NOMO-1 treated with DMSO at 0.1 percent for 48 hours (cell line): ENCODE measurements around the gene IP6K3.

Experiments
- DNase-seq: peaks from one replicate; lab custom pipeline; 2025; ENCODE audit not compliant: unreplicated experiment; lab: John Stamatoyannopoulos, UW

Gene IP6K3

DNA sequence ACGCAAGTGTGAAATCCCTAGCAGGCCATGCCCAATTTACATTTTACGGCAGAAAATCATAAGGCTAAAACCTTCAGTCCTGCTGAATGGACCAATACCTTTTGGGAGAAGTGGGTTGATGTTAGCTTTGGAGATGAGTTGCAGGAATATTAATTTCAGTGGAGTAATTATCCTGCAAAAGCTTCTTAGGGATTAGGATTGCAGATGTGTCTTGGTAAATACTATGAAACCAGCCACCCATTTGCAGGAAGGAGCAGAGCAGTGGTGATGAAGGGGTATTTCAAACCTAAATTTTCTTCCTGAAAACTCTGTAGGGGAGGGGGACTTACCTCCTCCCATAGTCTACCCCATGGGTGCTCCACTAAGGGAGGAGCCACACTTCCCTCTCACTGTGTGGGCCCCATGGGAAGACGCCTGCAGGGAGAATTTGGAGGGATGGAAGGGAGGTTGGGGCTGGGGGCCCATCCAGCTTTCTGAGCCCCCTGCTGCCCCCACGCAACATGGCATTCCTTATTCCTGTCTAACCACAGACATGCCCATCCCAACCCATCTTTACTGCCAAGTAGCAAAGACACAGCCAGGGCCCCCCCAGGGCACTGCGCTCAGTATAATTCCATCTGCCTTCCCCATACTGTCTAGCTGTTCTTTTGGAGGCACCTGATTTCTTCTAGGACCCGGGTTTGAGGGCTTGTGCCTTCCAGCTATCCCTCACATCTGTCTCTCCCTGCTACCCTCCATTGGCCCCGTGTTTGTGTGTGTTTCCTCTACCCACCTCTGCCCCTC lies 20.6 kb downstream of the IP6K3 start:
- no peak for DNase-seq

DNA sequence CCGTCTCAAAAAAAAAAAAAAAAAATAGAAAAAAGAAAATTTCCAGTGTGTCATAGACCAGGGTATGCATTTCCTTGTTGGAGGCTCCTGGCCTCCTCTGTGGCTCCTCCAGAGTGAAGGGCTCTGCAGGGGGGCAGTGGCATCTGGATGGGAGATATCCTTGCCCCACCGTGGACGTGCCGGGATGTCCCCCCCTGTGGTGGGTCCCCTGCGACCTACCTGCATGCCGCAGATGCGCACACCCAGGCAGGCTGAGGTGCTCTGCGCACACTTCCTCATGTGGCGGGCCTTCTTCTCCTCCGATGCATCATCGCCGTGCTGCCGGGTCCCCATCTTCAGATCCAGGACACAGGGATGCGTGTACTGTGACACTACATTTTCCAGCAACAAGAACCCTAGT lies 21.5 kb downstream of the IP6K3 start:
- DNase-seq, result no peak

DNA sequence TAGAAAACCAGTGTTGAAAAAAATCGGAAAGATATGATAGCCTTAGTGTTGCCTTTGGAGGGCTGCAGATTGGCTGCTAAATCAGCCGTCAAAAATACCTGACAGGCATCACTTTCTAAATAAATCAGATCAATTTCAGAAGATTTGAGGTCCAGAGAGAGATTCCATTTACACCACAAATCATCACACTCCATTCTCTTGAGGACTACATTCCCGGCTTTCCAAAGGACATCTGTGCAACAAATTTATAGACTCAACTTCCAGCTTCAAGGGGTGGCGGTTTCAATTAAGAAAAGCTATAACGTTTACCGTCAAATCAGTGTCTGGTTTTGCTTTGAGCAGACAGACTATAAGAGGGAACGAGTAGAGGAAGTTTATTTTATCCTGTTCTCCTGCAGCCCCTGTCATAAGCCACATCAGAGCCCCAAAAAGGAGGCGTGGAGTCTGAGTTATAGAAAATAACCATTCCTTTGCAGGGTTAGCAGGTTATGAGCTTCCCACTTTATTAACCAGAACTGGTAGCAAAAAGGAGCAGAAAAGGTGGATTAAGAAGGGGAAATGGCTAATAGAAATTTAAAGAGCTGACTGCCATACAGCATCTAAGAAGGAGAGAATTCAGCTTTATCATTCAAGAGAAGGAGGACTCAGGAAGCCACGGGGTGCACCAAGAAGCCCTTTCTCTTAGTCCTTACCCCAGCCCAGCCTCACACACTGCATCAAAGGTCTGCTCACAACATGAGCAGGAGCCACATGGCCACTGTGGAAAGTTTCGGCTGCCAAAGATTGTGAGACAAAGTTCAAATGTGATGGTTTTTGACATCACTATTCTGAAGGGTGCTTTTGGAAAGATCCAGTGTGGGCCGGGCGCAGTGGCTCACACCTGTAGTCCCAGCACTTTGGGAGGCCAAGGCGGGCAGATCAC lies 22.3 kb downstream of the IP6K3 start:
- no peak for DNase-seq

DNA sequence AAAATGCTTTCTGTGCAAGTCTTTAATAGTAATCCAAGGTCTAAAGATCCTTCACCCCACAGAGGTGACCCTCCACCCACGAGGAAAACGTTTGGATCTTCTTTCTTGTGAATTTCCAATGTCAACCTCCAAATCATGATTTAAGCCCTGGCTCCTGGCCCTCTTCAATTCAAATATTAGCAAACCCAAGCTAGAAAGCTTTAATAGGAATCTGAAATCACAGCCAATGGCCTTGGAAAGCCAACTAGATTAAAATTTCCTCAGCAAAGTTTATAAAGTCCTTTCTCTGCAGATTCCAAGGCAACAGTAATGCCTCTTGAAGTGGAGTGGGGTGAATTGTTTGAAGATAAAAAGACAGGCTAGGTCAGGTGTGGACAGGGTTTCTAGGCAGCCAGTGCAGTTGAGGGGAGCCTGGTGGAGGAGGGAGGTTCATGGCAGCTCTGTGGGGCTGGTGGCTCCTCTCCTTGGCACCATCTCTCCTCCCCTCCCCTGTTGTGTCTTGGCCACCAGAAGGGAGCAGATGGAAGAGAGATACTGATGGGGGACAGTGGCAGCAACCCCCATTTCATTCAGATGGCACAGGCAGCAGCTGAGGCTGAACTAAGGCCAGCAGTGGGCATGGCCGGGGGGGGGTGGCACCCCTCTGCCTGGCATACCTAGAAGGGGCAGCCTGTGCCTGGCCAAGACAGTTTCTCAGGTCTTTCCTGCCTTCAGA lies 23.2 kb downstream of the IP6K3 start:
- no peak for DNase-seq

DNA sequence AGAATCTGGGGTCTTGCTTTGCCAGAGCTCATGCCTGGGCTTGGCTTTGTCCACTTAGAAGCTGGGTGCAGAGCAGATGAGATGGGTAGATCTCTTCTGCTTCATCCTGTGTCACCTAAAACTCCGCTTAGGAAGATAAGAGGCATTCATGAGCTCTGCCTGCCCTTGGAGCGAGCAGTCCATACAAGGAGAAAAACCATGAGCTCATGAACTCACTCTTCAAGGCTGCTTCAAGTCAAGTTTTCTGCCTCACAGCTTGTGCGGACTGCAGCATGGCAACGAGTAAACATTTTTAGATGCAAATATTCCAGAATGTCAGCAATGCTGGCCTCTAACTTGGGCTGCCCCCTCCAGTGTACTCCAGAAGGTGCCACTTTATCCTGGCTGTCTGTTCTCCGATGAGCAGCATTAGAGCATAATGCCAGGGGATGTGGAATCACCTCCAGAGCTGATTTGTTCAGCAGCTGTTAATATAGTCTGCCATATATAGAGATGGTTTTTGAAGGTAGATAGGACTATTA lies 24.5 kb downstream of the IP6K3 start:
- DNase-seq, result no peak

DNA sequence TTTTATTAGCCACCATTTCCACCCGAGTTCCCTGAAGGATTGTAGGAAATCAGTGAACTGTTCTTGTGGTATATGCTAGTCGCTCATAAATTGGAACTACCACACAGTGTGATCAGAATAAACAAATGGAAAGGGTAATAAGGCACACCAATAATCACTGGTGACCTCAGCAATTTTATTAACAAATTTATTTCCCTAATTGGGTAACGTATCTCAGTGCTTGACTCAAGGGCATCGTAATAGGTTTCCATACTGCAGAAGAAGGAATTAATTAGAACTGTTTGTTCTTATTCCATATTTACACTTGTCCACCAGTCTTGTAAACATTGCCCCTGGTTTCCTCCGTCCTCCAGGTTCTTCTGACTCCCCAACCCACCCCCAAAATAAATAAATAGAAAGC lies 25.2 kb downstream of the IP6K3 start:
- no peak for DNase-seq

DNA sequence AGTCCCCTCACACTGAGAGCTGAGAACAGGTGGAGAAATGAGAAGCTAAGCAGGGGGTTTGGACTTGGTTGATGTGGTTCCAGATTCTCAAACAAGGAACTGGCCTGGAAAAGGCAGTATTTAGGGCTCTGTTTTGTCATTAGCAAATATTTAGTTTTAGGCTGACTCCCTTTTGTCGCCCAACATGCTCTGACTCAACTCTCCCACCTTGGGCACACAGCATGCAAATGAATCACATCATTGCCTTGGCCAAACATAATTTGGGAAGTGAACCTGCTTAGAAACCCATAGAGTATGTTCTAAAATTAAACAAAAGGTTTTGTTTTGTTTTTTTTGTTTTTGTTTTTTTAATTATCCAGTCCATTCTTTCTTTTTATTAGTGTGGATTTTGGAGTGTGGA lies 25.7 kb downstream of the IP6K3 start:
- peak; percentile 20 for DNase-seq

DNA sequence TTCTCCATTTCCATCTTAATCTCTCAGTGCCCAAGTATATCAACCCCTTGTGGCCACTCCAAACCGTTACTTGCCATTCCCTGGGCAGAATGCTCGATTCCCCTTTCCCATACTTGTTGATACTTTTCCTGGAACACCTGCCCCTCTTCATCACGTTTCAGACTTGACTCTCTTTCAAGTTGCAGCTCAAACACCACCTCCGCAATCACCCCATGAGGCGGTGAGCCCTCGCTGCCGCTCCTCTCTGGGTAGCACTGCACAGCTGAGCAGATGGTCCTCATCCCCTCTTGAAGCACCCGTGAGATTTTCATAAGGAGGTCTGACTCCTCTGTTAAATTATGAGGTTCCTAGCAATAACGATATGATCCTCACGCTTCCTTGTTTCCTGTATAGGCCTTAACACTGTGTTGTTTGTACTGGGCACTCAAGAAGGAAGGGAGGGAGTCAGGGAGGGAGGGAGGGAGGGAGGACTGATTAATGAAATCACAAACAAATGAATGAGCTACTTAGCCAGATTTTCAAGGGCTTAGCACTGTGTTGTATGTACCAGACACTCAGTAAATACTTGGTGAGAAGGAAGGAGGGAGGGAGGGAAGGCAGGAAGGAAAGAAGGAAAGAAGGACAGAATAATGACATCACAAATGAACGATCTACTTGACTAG lies 27.2 kb downstream of the IP6K3 start:
- no peak for DNase-seq

DNA sequence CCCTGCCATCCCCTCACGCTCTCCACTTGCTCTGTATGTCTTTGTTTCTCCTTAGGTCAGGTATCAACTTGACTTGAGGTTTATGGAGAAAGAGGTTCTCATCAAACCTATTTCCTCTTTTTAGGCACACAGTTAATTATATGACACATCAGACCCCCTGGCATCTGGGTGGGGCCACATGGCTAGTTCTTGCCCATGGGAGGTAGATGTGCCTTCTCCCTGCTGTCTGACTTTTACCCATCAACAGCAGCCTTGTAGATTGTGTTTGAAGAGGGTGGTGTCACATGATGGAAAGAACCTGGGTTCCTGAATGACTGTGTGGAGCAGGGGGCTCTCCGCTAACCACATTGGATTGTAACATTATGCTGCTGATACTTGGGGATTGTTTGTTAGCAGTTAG lies 28.0 kb downstream of the IP6K3 start:
- peak; percentile 74 for DNase-seq

DNA sequence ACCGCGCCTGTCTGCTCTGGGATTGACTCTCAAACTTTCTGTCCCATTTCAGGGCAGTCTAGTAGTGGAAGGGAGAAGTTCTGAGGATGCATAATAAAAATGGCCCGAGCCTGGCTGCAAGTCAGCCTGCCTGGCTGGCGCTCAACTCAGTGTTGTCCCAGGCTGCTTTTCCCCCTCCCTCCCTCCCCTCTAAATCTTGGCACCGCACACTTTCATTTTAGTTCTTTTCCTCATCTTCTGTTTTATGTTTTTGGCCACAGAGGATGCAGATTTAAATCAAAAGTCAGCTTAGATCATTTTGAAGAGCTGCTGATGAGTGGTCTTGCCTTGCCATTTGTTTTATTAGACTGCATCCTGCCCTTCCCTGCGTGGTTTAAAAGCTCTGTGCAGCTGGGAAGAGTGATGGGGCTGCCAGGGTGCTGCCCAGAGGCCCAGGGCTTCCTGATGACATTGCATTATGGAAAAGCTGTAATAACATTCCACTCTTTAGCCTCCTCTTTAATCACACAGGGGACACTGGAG lies 28.7 kb downstream of the IP6K3 start:
- DNase-seq, result no peak

DNA sequence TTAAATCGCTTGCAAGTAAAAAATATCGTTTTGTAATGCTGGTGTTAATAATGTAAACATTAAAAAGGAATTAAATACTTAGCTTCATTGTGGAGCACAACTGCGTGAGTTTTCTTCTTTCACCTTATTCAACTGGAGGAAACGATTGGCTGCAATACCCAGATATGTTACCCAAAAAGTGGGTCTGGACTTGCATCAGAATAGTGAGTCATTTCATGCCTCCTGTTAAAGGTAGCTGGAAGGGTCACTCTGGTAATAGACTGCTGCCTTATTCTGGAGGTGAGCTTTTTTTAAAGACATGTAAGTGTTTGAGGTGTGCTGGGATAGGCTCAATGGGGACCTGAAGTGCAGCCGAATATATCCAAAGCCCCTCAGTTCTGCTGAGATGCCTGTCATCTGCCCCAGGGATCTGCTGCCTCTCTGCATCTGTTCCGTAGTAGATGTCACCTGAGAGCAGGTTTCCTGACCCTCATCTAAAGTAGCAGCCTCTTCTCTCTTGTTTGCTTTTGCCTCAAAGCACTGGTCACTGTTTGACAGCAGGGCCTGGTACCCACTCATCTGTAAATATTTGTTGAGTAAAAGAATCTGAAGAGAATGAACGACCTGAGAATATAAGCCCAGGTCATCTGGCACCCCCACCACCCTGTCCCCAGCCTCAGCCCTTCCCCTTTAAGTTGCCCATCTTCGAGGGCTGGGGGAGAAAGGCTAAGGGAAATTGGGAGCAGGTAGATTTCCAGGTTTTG lies 29.6 kb downstream of the IP6K3 start:
- DNase-seq, result no peak

DNA sequence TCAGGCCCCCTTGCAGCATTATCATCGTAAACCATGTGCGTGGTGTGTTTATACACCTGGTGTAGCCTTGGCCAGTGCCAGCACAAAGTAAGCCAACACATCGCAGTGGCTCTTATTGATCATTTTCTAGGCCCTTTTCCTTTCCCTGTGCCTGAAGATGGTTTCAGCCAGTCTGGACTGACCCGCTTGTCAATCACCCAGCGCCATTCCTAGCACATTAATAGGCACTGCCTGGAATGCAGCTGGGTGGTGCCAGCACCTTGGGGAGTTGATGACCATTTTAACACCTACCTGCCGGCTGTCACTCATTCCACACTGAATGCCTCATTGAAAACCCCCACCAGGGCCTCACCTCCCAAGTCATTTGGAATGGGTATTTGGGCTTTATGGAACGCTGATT lies 30.3 kb downstream of the IP6K3 start:
- no peak for DNase-seq

DNA sequence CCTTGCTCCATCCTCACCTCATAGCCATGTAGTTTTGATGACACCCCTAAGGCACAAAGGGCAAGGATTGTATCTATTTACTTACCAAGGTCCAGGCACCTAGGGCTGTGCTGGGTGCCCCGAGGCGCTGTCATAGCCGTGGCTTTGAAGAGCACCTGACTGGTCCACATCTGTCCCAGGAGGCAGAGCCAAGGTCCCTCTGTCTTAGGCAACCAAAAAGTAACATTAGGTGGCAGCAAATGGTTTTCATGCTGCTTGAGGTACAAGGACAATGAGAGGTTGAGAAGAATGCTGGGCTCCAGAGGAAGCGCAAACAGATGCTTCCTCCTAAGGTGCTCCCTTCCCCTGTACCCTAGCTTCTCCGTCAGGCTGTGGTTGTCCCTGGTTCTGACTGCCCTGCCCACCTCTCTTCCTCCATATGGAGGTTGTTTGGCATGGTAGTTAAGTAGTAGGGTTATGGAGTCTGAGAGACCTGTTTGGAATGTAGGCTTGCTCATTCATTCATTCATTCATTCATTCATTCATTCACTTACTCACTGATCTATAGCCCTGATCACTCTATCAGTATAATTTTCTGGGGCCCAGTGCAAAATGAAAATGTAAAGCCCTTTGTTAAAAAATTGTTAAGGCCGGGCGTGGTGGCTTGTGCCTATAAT lies 32.2 kb downstream of the IP6K3 start:
- DNase-seq, result no peak

DNA sequence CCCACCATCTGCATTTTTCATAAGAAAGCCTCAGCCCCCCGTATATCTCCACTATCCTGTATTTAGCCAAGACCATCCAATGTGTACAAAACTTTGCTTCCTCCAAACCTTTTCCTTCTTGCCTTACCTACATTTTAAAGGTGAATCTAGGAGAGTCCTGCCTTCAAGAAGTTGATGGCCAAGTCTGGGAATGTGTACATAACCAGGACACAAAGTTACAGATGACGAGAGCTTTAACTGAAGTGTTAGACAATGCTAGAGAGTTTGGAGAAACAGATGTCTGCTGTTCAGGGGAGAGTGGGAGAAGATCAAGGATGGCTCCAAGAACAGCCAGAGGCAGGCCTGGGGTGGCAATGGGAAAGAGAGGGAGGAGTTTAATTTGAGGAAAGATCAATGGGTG lies 32.9 kb downstream of the IP6K3 start:
- no peak for DNase-seq

DNA sequence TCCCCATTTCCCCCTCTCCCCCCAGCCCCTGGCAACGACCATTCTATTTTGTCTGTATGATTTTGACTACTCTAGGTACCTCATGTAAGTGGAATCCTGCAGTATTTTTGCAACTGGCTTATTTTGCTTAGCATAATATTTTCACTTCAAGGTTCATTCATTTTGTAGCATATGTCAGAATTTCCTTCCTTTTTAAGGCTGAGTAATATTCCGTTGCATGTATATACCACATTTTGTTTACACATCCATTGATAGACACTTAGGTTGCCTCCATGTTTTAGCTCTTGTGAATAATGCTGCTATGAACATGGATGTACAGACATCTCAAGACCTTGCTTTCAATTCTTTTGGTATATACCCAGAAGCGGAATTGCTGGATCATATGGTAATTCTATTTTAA lies 33.8 kb downstream of the IP6K3 start:
- no peak for DNase-seq

DNA sequence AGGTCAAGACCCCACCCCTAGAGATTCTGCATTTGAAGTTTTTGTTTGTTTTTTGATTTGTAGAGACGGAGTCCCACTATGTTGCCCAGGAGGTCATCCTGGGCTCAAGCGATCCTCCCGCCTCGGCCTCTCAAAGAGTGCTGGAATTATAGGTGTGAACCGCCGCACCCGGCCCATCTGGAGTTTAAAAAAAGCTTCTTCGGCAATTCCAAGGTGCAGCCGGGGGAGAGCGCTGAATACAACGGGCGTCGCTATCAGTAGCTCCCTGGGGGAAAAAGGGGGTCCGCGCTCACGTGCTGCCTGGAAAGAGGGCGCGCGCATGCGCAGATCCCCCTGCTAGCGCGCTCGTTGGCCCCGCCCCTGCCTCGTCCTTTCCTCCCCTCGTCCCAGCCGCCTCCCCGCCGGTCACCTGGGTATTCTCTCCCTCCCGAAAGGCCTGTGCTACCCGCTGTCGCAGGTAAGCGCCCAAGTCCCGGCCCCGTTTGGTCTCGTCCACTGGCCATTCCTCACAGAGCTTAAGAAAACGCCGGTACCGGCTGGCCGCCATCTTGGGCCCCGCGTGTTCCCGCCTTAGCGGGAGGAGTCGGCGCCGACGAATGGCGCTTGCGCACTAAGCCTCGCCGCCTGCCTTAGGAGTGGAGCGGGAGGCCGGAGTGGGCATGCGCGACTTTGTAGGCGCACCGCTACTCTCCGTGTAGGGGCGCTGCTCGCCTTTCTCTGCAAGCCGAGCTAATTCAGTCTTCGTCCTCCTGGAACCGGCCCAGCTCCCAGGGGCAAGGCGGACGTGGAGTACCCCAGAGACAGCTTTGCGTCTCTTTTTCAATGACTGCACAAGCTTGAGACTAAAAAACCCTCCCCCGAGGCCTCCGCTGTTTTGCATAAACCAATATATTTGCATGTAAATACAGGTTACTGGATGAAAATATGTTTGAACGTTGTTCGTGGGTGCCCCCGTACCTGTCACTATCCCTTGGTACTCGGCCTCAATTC lies 35.3 kb downstream of the IP6K3 start, which contains the start of gene UQCC2:
TSS of gene UQCC2 (minus strand) at position 561 of the 990 bp plus-strand sequence. CDS start at position 547, 14 bp downstream.
- DNase-seq, result peak; percentile 92

DNA sequence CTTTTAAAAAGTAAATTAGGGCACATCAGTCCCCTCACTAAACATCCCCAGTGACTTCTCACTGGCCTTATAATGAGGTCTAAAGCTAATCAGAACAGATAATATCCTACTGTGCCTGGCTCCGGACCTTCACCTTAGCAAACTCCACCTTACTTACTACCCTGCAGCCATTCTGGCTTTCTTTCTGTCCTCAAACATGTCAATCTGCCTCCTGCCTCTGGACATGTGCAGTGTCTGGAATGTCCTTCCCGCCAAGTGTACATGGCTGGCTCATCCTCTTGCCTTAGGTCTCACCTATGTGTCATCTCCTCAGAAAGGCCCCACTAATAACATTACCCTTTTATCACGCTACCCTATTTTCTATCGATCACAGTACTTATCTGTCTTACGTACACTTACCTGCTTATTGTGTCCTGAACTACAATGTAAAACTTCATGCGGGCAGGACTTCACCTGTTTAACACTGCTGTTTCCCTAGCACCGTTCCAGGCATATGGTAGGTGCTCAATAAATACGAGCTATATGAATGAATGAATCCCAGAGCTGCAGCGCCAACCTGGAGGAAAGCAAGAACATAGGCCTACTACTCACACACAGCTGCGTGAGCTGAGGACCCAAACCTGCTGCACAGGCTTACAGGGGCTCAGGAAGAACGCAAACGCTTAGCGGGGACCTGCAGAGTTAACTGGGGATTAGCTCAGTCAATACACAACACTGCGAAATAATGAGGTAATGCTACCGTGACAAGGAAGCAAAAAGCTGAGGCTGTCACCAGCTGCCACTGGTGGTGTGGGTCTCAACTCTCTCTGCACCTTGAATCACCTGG lies 36.2 kb downstream of the IP6K3 start:
- DNase-seq, result peak; percentile 22
